SK-N-SH (cell line): ENCODE results near the gene AFF3. TPM values are rescaled to one million over a fixed set of nuclear protein-coding genes. Genes with fewer than 3 reads are reported as not detected.
A peak's percentile ranks its signal among the peaks of the same experiment; 100 is the strongest.

Source experiments
- CTCF ChIA-PET: fragments of 300-600, 350-600 bp; formaldehyde crosslinking; extraction: SDS; loops from one replicate; lab custom pipeline; 2021; lab: Yijun Ruan, JAX
- POLR2A ChIA-PET: fragments of 350-600 bp; sonication (Branson Sonifier 250); formaldehyde crosslinking; extraction: SDS; loops from one replicate; lab custom pipeline; 2020; ENCODE audit warnings: antibody characterized with exemption, inconsistent platforms; lab: Yijun Ruan, JAX
- DNase-seq: peaks from one replicate; pipeline ENCODE4 v3.0.0; 2012
- H2AFZ ChIP-seq: fragments of 200-600 bp; sonication (generic); 2 replicates; pipeline ENCODE4 v1.8.1; 2016; ENCODE audit warnings: antibody characterized with exemption, mild to moderate bottlenecking, low read depth
- H3F3A ChIP-seq: fragments of 200-600 bp; sonication (generic); replicated peaks from 2 replicates; pipeline ENCODE3; 2016; ENCODE audit warnings: antibody characterized with exemption, mild to moderate bottlenecking; ENCODE audit not compliant: insufficient read depth
- H3K27ac ChIP-seq, 2 experiments: fragments of 200-500 bp in 1 of 2; fragments of 200-600 bp in 1 of 2; sonication (Bioruptor generic) in 1 of 2; sonication (generic), shearing (Covaris generic) in 1 of 2; 2 replicates each; pipeline versions ENCODE4 v1.5.1 to v1.6.1; 2014 to 2016; ENCODE audit warnings: low read depth in 2 of 2, inconsistent platforms in 1 of 2, low read length in 1 of 2, mild to moderate bottlenecking in 1 of 2, mixed read lengths in 1 of 2
- H3K27me3 ChIP-seq: fragments of 200-600 bp; sonication (generic), shearing (Covaris generic); 2 replicates; pipeline ENCODE4 v1.6.1; 2016; ENCODE audit warnings: mixed run types; ENCODE audit not compliant: insufficient read depth
- H3K36me3 ChIP-seq, 2 experiments: fragments of 200-500 bp in 1 of 2; fragments of 200-600 bp in 1 of 2; sonication (Bioruptor generic) in 1 of 2; sonication (generic) in 1 of 2; replicated peaks in 1 of 2; 2 replicates each; pipeline versions ENCODE3 to v1.5.1; 2014 to 2016; ENCODE audit warnings: low read length in 1 of 2, mild to moderate bottlenecking in 1 of 2; ENCODE audit not compliant: insufficient read depth in 2 of 2, control insufficient read depth in 1 of 2
- H3K4me1 ChIP-seq, 2 experiments: fragments of 200-500 bp in 1 of 2; fragments of 200-600 bp in 1 of 2; sonication (Bioruptor generic) in 1 of 2; sonication (generic), shearing (Covaris generic) in 1 of 2; 2 replicates each; pipeline versions ENCODE4 v1.5.1 to v1.6.1; 2014 to 2016; ENCODE audit warnings: low read depth in 1 of 2, low read length in 1 of 2, mixed run types in 1 of 2; ENCODE audit not compliant: insufficient read depth in 2 of 2, control insufficient read depth in 1 of 2
- H3K4me2 ChIP-seq: fragments of 200-600 bp; sonication (generic), shearing (Covaris generic); 2 replicates; pipeline ENCODE4 v1.6.1; 2017; ENCODE audit warnings: mixed run types
- H3K4me3 ChIP-seq, 2 experiments: fragments of 200-500 bp in 1 of 2; fragments of 200-600 bp in 1 of 2; sonication (Bioruptor generic) in 1 of 2; sonication (generic), shearing (Covaris generic) in 1 of 2; 2 replicates each; pipeline versions ENCODE4 v1.5.1 to v1.8.1; 2014 to 2016; ENCODE audit warnings: low read depth in 2 of 2, inconsistent platforms in 1 of 2, low read length in 1 of 2, mild to moderate bottlenecking in 1 of 2, mixed read lengths in 1 of 2, moderate library complexity in 1 of 2
- H3K79me2 ChIP-seq: fragments of 200-600 bp; sonication (generic); 2 replicates; pipeline ENCODE4 v1.8.1; 2017; ENCODE audit warnings: mild to moderate bottlenecking; ENCODE audit not compliant: insufficient read depth
- H3K9ac ChIP-seq: fragments of 200-600 bp; sonication (generic); 2 replicates; pipeline ENCODE4 v1.6.1; 2017; ENCODE audit warnings: mixed run types
- H3K9me2 ChIP-seq: fragments of 200-600 bp; sonication (generic); 2 replicates; pipeline ENCODE4 v1.6.1; 2017; ENCODE audit warnings: mixed run types
- H3K9me3 ChIP-seq: fragments of 200-600 bp; sonication (generic); 2 replicates; pipeline ENCODE4 v1.6.1; 2017; ENCODE audit warnings: mixed run types, mild to moderate bottlenecking, moderate library complexity
- H4K20me1 ChIP-seq: fragments of 200-600 bp; sonication (generic); 2 replicates; pipeline ENCODE4 v1.6.1; 2017; ENCODE audit warnings: mild to moderate bottlenecking, mixed run types; ENCODE audit not compliant: insufficient read depth
- CHD2 ChIP-seq: fragments of 150-350 bp; IDR thresholded peaks from 2 replicates; pipeline ENCODE4 v1.6.1; 2018; ENCODE audit warnings: low read length; ENCODE audit not compliant: partially characterized antibody
- ELF1 ChIP-seq: IDR thresholded peaks from 2 replicates; pipeline ENCODE4 v1.4.0; 2012
- EP300 ChIP-seq, 2 experiments: IDR thresholded peaks; 2 replicates each; pipeline versions ENCODE4 v1.4.0 to v1.6.1; 2012; ENCODE audit warnings: borderline replicate concordance in 1 of 2, low read depth in 1 of 2, low read length in 1 of 2
- EZH2phosphoT487 ChIP-seq: fragments of 200-600 bp; sonication (generic); IDR thresholded peaks from 2 replicates; pipeline ENCODE4 v1.6.1; 2017; ENCODE audit warnings: low read depth, mixed run types, mild to moderate bottlenecking, antibody characterized with exemption, moderate library complexity, borderline replicate concordance
- FOXJ3 ChIP-seq: sonication (generic); formaldehyde crosslinking; IDR thresholded peaks from 2 replicates; pipeline ENCODE4 v1.5.1; 2020; ENCODE audit warnings: mild to moderate bottlenecking, missing genetic modification reagents
- FOXM1 ChIP-seq: IDR thresholded peaks from 2 replicates; pipeline ENCODE4 v1.4.0; 2012; ENCODE audit warnings: low read depth, mild to moderate bottlenecking
- GABPA ChIP-seq: IDR thresholded peaks from 2 replicates; pipeline ENCODE4 v1.4.0; 2012; ENCODE audit warnings: low read depth, mild to moderate bottlenecking
- GATA2 ChIP-seq: sonication (generic); formaldehyde crosslinking; IDR thresholded peaks from 2 replicates; pipeline ENCODE4 v1.5.0; 2020; ENCODE audit warnings: mild to moderate bottlenecking, missing genetic modification reagents
- IRF3 ChIP-seq: fragments of 150-350 bp; IDR thresholded peaks from 2 replicates; pipeline ENCODE4 v1.6.1; 2016; ENCODE audit warnings: mild to moderate bottlenecking, low read depth, low read length
- JUND ChIP-seq: IDR thresholded peaks from 2 replicates; pipeline ENCODE4 v1.4.0; 2012
- MAX ChIP-seq: IDR thresholded peaks from 2 replicates; pipeline ENCODE4 v1.4.0; 2012; ENCODE audit warnings: low read depth
- NFIC ChIP-seq: IDR thresholded peaks from 2 replicates; pipeline ENCODE4 v1.4.0; 2012; ENCODE audit warnings: borderline replicate concordance
- NRF1 ChIP-seq: IDR thresholded peaks from 2 replicates; pipeline ENCODE4 v1.6.1; 2012; ENCODE audit warnings: low read depth, mild to moderate bottlenecking, low read length
- POLR2AphosphoS5 ChIP-seq: IDR thresholded peaks from 2 replicates; pipeline ENCODE4 v1.6.1; 2012; ENCODE audit warnings: low read depth, low read length
- REST ChIP-seq: IDR thresholded peaks from 2 replicates; pipeline ENCODE4 v1.6.1; 2012; ENCODE audit warnings: mild to moderate bottlenecking, low read depth, low read length, moderate library complexity
- RFX5 ChIP-seq: IDR thresholded peaks from 2 replicates; pipeline ENCODE4 v1.6.1; 2012; ENCODE audit warnings: mild to moderate bottlenecking, improper control_type of control experiment, low read length
- SMC3 ChIP-seq: IDR thresholded peaks from 2 replicates; pipeline ENCODE4 v1.6.1; 2012; ENCODE audit warnings: low read depth, low read length, improper control_type of control experiment
- TCF12 ChIP-seq: IDR thresholded peaks from 2 replicates; pipeline ENCODE4 v1.4.0; 2012
- TEAD4 ChIP-seq: IDR thresholded peaks from 2 replicates; pipeline ENCODE4 v1.4.0; 2012; ENCODE audit warnings: mild to moderate bottlenecking, borderline replicate concordance; ENCODE audit not compliant: insufficient read depth
- USF1 ChIP-seq: IDR thresholded peaks from 2 replicates; pipeline ENCODE4 v1.4.0; 2012; ENCODE audit warnings: low read depth, borderline replicate concordance
- YY1 ChIP-seq: IDR thresholded peaks from 2 replicates; pipeline ENCODE4 v1.4.0; 2012; ENCODE audit warnings: low read depth, mild to moderate bottlenecking
- WGBS: methylation state at CpG from one replicate; pipeline ENCODE4 v1.1.6; 2017; ENCODE audit warnings: low lambda C conversion rate; 5-methylcytosine and 5-hydroxymethylcytosine counted together
- polyA plus RNA-seq, 3 experiments: library from polyadenylated mRNA; depleted of rRNA; stranded (reverse); fragments of >200 nt; gene quantifications; 2 replicates each; pipeline ENCODE4 v1.2.3, GENCODE V29; 2012

Gene AFF3
- polyA plus RNA-seq, 1 of the 3 experiments (the other 2 are of a cell fraction) = 0.36 TPM

- H3K36me3 ChIP-seq = no peaks in the 10 kb centered on the region
- no peak for TF ChIP-seq ELF1
- TF ChIP-seq YY1 = no peak
- TF ChIP-seq MAX = no peak
- TF ChIP-seq USF1 = no peak
- no peak for TF ChIP-seq FOXM1
- no peak for TF ChIP-seq TCF12
- no peak for TF ChIP-seq GATA2 (CRISPR knock-in tag)
- no peak for TF ChIP-seq GABPA
- no peak for TF ChIP-seq NFIC
- TF ChIP-seq IRF3 = no peak
- TF ChIP-seq CHD2 = no peak
- TF ChIP-seq NRF1 = no peak
- no peak for TF ChIP-seq FOXJ3 (CRISPR knock-in tag)
- TF ChIP-seq RFX5 = no peak
- no peak for TF ChIP-seq EP300 (IDR thresholded peaks at IDR 0.05; ENCODE audit: borderline replicate concordance in 1 of 2, low read depth in 1 of 2, low read length in 1 of 2)
- TF ChIP-seq JUND = no peak
- no peak for TF ChIP-seq TEAD4
- H3K4me3 ChIP-seq = no peak overlapping the region
- no peaks in the 10 kb centered on the region for H3K27me3 ChIP-seq
- no peak overlapping the region for H2AFZ ChIP-seq
- no peak overlapping the region for H3K27ac ChIP-seq
- DNase-seq = no peak
- no peak overlapping the region for H3K9ac ChIP-seq
- no peak overlapping the region for H3K4me2 ChIP-seq
- H3K9me2 ChIP-seq = no peaks in the 10 kb centered on the region
- H3F3A ChIP-seq = no peaks in the 10 kb centered on the region
- POLR2A ChIA-PET = no interaction called here
- H3K4me1 ChIP-seq = peaks cover 0 to 3% of the 10 kb centered on the region in 2 experiments; a peak in 3 of 4 replicates
- H4K20me1 ChIP-seq = no peaks in the 10 kb centered on the region
- CTCF ChIA-PET = interaction anchor here (1.1 to 1.2 kb wide), 3 partner anchors 125 to 419 kb away, joined by 3 to 4 read pairs (median 3); no protein-coding TSS in a partner anchor
- H3K9me3 ChIP-seq = no peaks in the 10 kb centered on the region
- no peaks in the 10 kb centered on the region for H3K79me2 ChIP-seq
- 71% methylated on average over 9 of the region's 9 CpGs for WGBS
These were observed 319.7 kb downstream of the AFF3 start for GRCh38 chr2:99822474-99823207.

GRCh38 chr2:99821984-99822383, 320.4 kb downstream of the AFF3 start:
- no peaks in the 10 kb centered on the region for H3K9me2 ChIP-seq
- CTCF ChIA-PET = interaction anchor here (1.1 to 1.2 kb wide), 3 partner anchors 125 to 419 kb away, joined by 3 to 4 read pairs (median 3); no protein-coding TSS in a partner anchor
- peak overlapping the region; percentile 13; the same call in 1 of the 2 replicates for H2AFZ ChIP-seq
- H3K9ac ChIP-seq = no peak overlapping the region
- no peak overlapping the region for H3K4me2 ChIP-seq
- WGBS = 88% methylated on average over 6 of the region's 6 CpGs
- no peaks in the 10 kb centered on the region for H3K36me3 ChIP-seq
- no peaks in the 10 kb centered on the region for H4K20me1 ChIP-seq
- H3K4me1 ChIP-seq = peaks cover 0 to 3% of the 10 kb centered on the region in 2 experiments; a peak in 3 of 4 replicates
- H3F3A ChIP-seq = no peaks in the 10 kb centered on the region
- no peak overlapping the region for H3K27ac ChIP-seq
- DNase-seq = no peak
- H3K9me3 ChIP-seq = no peaks in the 10 kb centered on the region
- POLR2A ChIA-PET = no interaction called here
- H3K27me3 ChIP-seq = no peaks in the 10 kb centered on the region
- no peaks in the 10 kb centered on the region for H3K79me2 ChIP-seq
- no peak overlapping the region for H3K4me3 ChIP-seq
- TF ChIP-seq EZH2phosphoT487 (no peak), NRF1 (no peak), POLR2AphosphoS5 (no peak), RFX5 (no peak), SMC3 (no peak), TCF12 (no peak), USF1 (no peak), YY1 (no peak), TEAD4 (no peak), REST (no peak), FOXJ3 (CRISPR knock-in tag) (no peak), EP300 (IDR thresholded peaks at IDR 0.05; ENCODE audit: borderline replicate concordance in 1 of 2, low read depth in 1 of 2, low read length in 1 of 2) (no peak)
